SH-SY5Y (cell line): ENCODE data around the gene NUP37.

Experiments used
- GATA2 ChIP-seq: IDR thresholded peaks from 2 replicates; pipeline ENCODE4 v1.6.1; 2011; ENCODE audit warnings: mild to moderate bottlenecking, low read depth, low read length
- GATA3 ChIP-seq: IDR thresholded peaks from 2 replicates; pipeline ENCODE4 v1.6.1; 2011; ENCODE audit warnings: low read depth, mild to moderate bottlenecking, low read length, moderate library complexity

NUP37 gene

GRCh38 chr12:102119674-102120563 is at the start of gene NUP37, which contains the start of gene PARPBP:
TSS of gene NUP37 (minus strand) at chr12:102120114. CDS start at chr12:102118518, 1,596 bp downstream.
TSS of gene PARPBP (plus strand) at chr12:102120183. CDS start at chr12:102123889, 3,706 bp downstream.
- TF ChIP-seq GATA2 (no peak), GATA3 (no peak)

GRCh38 chr12:102167821-102168604 is 48.1 kb upstream of the NUP37 start:
- TF ChIP-seq GATA2 (no peak), GATA3 (no peak)

- no peak for TF ChIP-seq GATA3
- TF ChIP-seq GATA2: no peak
These were observed 43.5 kb upstream of the NUP37 start for GRCh38 chr12:102163383-102163782.

- no peak for TF ChIP-seq GATA2
- no peak for TF ChIP-seq GATA3
These were observed 24.3 kb upstream of the NUP37 start for GRCh38 chr12:102144221-102144620.

- TF ChIP-seq GATA2 (no peak), GATA3 (no peak)
These were observed 972 bp upstream of the NUP37 start for GRCh38 chr12:102120886-102121285.

- TF ChIP-seq GATA3 (no peak), GATA2 (no peak)
These were observed 605 bp upstream of the NUP37 start for GRCh38 chr12:102120564-102120873.

DNA sequence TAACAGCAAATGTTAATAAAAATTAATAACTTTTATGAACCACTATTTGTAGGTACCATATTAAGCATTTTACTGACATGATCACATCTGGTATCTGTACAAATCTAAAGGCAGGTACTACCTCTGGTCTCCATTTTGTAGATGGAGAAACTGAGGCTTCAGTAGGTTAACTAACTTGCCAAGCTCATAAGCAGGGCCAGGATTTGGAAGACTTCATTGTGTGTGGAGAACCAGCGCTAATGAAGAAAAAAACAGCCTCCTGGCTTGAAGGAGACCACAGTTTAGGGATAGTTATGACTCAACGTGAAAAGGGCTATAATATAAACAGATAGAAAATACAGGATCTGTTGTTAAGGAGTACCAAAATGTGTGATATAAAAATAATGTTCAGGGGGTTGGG is 1.0 kb downstream of the NUP37 start:
- TF ChIP-seq GATA3: no peak
- no peak for TF ChIP-seq GATA2

- TF ChIP-seq GATA2: no peak
- no peak for TF ChIP-seq GATA3
These were observed 3.5 kb downstream of the NUP37 start for GRCh38 chr12:102116392-102116791.

DNA sequence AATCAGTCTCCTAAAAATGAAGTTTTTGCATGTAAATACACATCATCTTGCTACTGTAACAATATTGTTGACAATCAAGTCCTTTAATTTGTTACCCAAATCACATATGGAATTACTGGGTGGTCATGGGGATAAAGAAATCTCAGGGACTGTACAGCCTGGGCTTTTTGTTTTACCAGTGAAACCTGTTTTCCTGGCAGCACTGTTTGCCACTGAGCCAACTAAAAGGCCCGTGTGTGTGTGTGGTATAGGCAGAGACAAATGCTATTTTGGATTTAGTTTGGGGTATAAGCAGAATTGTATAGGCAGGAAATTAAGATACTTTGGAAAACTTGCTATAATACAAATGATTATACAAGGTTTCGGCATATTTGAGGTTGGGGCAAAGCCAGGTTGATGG is 5.7 kb downstream of the NUP37 start:
- TF ChIP-seq GATA2 (no peak), GATA3 (no peak)

GRCh38 chr12:102110782-102111181 is 9.1 kb downstream of the NUP37 start:
- TF ChIP-seq GATA3 (no peak), GATA2 (no peak)

GRCh38 chr12:102107970-102108369 is 11.9 kb downstream of the NUP37 start:
- TF ChIP-seq GATA2 (no peak), GATA3 (no peak)

DNA sequence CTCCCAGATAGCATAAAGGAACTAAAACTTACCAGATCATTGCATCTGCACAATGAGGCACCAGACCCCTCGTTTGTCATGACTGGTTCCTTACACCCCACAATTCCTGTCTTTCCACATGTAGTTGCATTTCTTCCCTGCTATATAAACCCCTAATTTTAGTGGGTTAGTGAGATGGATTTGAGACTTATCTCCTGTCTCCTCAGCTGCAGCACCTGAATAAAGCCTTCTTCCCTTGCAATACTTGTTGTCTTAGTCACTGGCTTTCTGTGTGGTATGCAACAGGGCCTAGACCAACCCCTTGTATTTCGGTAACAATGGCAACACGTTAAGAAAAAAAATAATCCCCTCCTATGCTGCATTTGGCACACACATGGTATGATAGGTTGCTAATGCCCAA is 13.0 kb downstream of the NUP37 start:
- no peak for TF ChIP-seq GATA3
- no peak for TF ChIP-seq GATA2

GRCh38 chr12:102096855-102097254 is 23.1 kb downstream of the NUP37 start:
- TF ChIP-seq GATA2: no peak
- no peak for TF ChIP-seq GATA3

DNA sequence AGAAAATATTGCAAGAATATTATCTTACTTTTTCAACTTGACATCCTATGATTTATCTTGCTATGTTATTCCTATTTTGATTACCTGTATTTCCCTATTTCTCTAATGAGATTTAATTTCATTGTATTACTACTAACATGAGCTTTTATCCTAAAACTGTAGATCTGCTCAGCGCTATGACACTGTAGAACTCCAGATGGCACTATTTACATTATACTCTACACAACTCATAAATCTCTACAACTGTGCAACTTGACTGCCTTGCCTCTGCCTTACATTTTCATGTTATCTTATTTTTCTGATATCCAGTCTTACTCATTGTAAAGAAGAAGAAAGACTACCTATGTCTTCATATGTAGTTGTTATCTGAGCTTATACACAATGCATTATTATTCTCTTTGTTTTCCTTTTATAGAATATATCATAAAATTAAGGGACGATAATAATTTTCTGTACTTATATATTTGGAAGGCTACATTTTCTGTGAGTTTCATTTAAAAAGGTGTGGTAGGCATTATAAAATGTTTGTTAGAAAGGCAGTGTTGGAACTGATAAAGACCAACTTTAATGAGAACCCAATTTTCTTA is 24.1 kb downstream of the NUP37 start:
- TF ChIP-seq GATA3 (no peak), GATA2 (no peak)

DNA sequence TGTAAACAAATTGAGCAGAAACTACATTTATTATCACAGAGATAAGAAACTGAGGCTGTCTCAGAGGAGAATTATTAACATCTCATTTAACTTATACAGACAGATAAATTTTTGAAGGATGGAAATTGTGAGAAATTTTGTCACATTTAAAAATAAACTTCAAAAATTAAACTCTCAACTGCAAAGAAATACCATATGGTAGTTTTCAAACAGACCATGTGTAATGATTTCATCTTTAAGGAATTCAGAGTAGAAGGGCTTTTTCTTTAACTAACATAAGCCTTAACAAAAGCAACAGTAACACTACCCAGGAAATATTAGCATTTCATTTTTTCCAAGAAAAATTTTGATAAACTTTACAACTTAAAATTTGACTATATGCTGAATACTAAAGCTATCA is 26.6 kb downstream of the NUP37 start:
- TF ChIP-seq GATA2 (no peak), GATA3 (no peak)
